ENCODE results near the gene SQSTM1.
A peak's percentile ranks its signal among the peaks of the same experiment; 100 is the strongest.

SQSTM1 gene

GRCh38 chr5:179822059-179822432 lies 1.3 kb downstream of the SQSTM1 start:
- no peak overlapping the region for H3K27ac ChIP-seq (ENCODE audit: low read length)
- H3K9me3 ChIP-seq (ENCODE audit: insufficient read depth, low read depth, low read length), result no peaks in the 10 kb centered on the region
- H3K9ac ChIP-seq (ENCODE audit: low read depth, low read length), result peak overlapping the region; percentile 20; the same call in 1 of the 2 replicates
- peaks cover 21% of the 10 kb centered on the region for H3K4me1 ChIP-seq (ENCODE audit: insufficient read depth, low read length)
- H3K27me3 ChIP-seq (ENCODE audit: insufficient read depth, low read length), result peaks cover 19% of the 10 kb centered on the region; the same call in 1 of the 2 replicates
- H3K36me3 ChIP-seq (ENCODE audit: insufficient read depth, low read depth, low read length), result peaks cover 43% of the 10 kb centered on the region
- peak overlapping the region; percentile 85 for H3K4me3 ChIP-seq (ENCODE audit: low read length)

GRCh38 chr5:179822444-179822990 lies 1.8 kb downstream of the SQSTM1 start:
- Histone ChIP-seq H3K27me3 (ENCODE audit: insufficient read depth, low read length) (peaks cover 14% of the 10 kb centered on the region; the same call in 1 of the 2 replicates), H3K4me3 (ENCODE audit: low read length) (peak overlapping the region; percentile 85; the same call in 1 of the 2 replicates), H3K27ac (ENCODE audit: low read length) (no peak overlapping the region), H3K4me1 (ENCODE audit: insufficient read depth, low read length) (peaks cover 21% of the 10 kb centered on the region), H3K9me3 (ENCODE audit: insufficient read depth, low read depth, low read length) (no peaks in the 10 kb centered on the region), H3K36me3 (ENCODE audit: insufficient read depth, low read depth, low read length) (peaks cover 48% of the 10 kb centered on the region), H3K9ac (ENCODE audit: low read depth, low read length) (peak overlapping the region; percentile 20; the same call in 1 of the 2 replicates)

- H3K27me3 ChIP-seq (ENCODE audit: insufficient read depth, low read length), result peaks cover 7% of the 10 kb centered on the region; the same call in 1 of the 2 replicates
- no peak overlapping the region for H3K9ac ChIP-seq (ENCODE audit: low read depth, low read length)
- no peak overlapping the region for H3K4me3 ChIP-seq (ENCODE audit: low read length)
- H3K36me3 ChIP-seq (ENCODE audit: insufficient read depth, low read depth, low read length), result peaks cover 63% of the 10 kb centered on the region
- H3K27ac ChIP-seq (ENCODE audit: low read length), result no peak overlapping the region
- H3K4me1 ChIP-seq (ENCODE audit: insufficient read depth, low read length), result peaks cover 27% of the 10 kb centered on the region
- H3K9me3 ChIP-seq (ENCODE audit: insufficient read depth, low read depth, low read length), result no peaks in the 10 kb centered on the region
Observed at GRCh38 chr5:179823937-179824744, 3.4 kb downstream of the SQSTM1 start.

- Histone ChIP-seq H3K27ac (ENCODE audit: low read length) (no peak overlapping the region), H3K4me3 (ENCODE audit: low read length) (no peak overlapping the region), H3K36me3 (ENCODE audit: insufficient read depth, low read depth, low read length) (peaks cover 67% of the 10 kb centered on the region), H3K9ac (ENCODE audit: low read depth, low read length) (no peak overlapping the region), H3K27me3 (ENCODE audit: insufficient read depth, low read length) (peaks cover 4% of the 10 kb centered on the region; the same call in 1 of the 2 replicates), H3K9me3 (ENCODE audit: insufficient read depth, low read depth, low read length) (no peaks in the 10 kb centered on the region), H3K4me1 (ENCODE audit: insufficient read depth, low read length) (peaks cover 25% of the 10 kb centered on the region)
Observed at GRCh38 chr5:179824745-179825112, 4.0 kb downstream of the SQSTM1 start.

GRCh38 chr5:179825655-179826182 lies 5.0 kb downstream of the SQSTM1 start:
- Histone ChIP-seq H3K9ac (ENCODE audit: low read depth, low read length) (no peak overlapping the region), H3K9me3 (ENCODE audit: insufficient read depth, low read depth, low read length) (no peaks in the 10 kb centered on the region), H3K4me1 (ENCODE audit: insufficient read depth, low read length) (peaks cover 18% of the 10 kb centered on the region), H3K36me3 (ENCODE audit: insufficient read depth, low read depth, low read length) (peaks cover 77% of the 10 kb centered on the region), H3K4me3 (ENCODE audit: low read length) (no peak overlapping the region), H3K27me3 (ENCODE audit: insufficient read depth, low read length) (no peaks in the 10 kb centered on the region), H3K27ac (ENCODE audit: low read length) (no peak overlapping the region)

GRCh38 chr5:179827680-179828079 lies 7.0 kb downstream of the SQSTM1 start:
- H3K4me3 ChIP-seq (ENCODE audit: low read length), result no peak overlapping the region
- no peaks in the 10 kb centered on the region for H3K27me3 ChIP-seq (ENCODE audit: insufficient read depth, low read length)
- no peak overlapping the region for H3K27ac ChIP-seq (ENCODE audit: low read length)
- H3K9ac ChIP-seq (ENCODE audit: low read depth, low read length), result no peak overlapping the region
- H3K9me3 ChIP-seq (ENCODE audit: insufficient read depth, low read depth, low read length), result no peaks in the 10 kb centered on the region
- peaks cover 9% of the 10 kb centered on the region for H3K4me1 ChIP-seq (ENCODE audit: insufficient read depth, low read length)
- H3K36me3 ChIP-seq (ENCODE audit: insufficient read depth, low read depth, low read length), result peaks cover 94% of the 10 kb centered on the region

GRCh38 chr5:179828756-179829421 lies 8.2 kb downstream of the SQSTM1 start:
- no peaks in the 10 kb centered on the region for H3K9me3 ChIP-seq (ENCODE audit: insufficient read depth, low read depth, low read length)
- peak overlapping the region; percentile 49 for H3K27ac ChIP-seq (ENCODE audit: low read length)
- H3K36me3 ChIP-seq (ENCODE audit: insufficient read depth, low read depth, low read length), result peaks cover 95% of the 10 kb centered on the region
- no peaks in the 10 kb centered on the region for H3K27me3 ChIP-seq (ENCODE audit: insufficient read depth, low read length)
- no peak overlapping the region for H3K9ac ChIP-seq (ENCODE audit: low read depth, low read length)
- peak overlapping the region; percentile 18; the same call in 1 of the 2 replicates for H3K4me3 ChIP-seq (ENCODE audit: low read length)
- peaks cover 8% of the 10 kb centered on the region; the same call in 1 of the 2 replicates for H3K4me1 ChIP-seq (ENCODE audit: insufficient read depth, low read length)

- Histone ChIP-seq H3K4me3 (ENCODE audit: low read length) (no peak overlapping the region), H3K4me1 (ENCODE audit: insufficient read depth, low read length) (peaks cover 8% of the 10 kb centered on the region; the same call in 1 of the 2 replicates), H3K36me3 (ENCODE audit: insufficient read depth, low read depth, low read length) (peaks cover 88% of the 10 kb centered on the region), H3K27me3 (ENCODE audit: insufficient read depth, low read length) (no peaks in the 10 kb centered on the region), H3K9me3 (ENCODE audit: insufficient read depth, low read depth, low read length) (no peaks in the 10 kb centered on the region), H3K27ac (ENCODE audit: low read length) (no peak overlapping the region), H3K9ac (ENCODE audit: low read depth, low read length) (no peak overlapping the region)
Observed at GRCh38 chr5:179829732-179830435, 9.2 kb downstream of the SQSTM1 start.

GRCh38 chr5:179830818-179831468 lies 10.2 kb downstream of the SQSTM1 start:
- Histone ChIP-seq H3K4me1 (ENCODE audit: insufficient read depth, low read length) (peaks cover 8% of the 10 kb centered on the region; the same call in 1 of the 2 replicates), H3K9ac (ENCODE audit: low read depth, low read length) (no peak overlapping the region), H3K27me3 (ENCODE audit: insufficient read depth, low read length) (no peaks in the 10 kb centered on the region), H3K36me3 (ENCODE audit: insufficient read depth, low read depth, low read length) (peaks cover 83% of the 10 kb centered on the region), H3K4me3 (ENCODE audit: low read length) (no peak overlapping the region), H3K9me3 (ENCODE audit: insufficient read depth, low read depth, low read length) (no peaks in the 10 kb centered on the region), H3K27ac (ENCODE audit: low read length) (no peak overlapping the region)

GRCh38 chr5:179832039-179832745 lies 11.5 kb downstream of the SQSTM1 start:
- peaks cover 83% of the 10 kb centered on the region for H3K36me3 ChIP-seq (ENCODE audit: insufficient read depth, low read depth, low read length)

More at GRCh38 chr5:179832039-179832745, 11.5 kb downstream of the SQSTM1 start:
- Histone ChIP-seq H3K4me1 (ENCODE audit: insufficient read depth, low read length) (peaks cover 8% of the 10 kb centered on the region; the same call in 1 of the 2 replicates), H3K27ac (ENCODE audit: low read length) (no peak overlapping the region), H3K9me3 (ENCODE audit: insufficient read depth, low read depth, low read length) (no peaks in the 10 kb centered on the region), H3K4me3 (ENCODE audit: low read length) (no peak overlapping the region), H3K27me3 (ENCODE audit: insufficient read depth, low read length) (no peaks in the 10 kb centered on the region), H3K9ac (ENCODE audit: low read depth, low read length) (no peak overlapping the region)
